NCI-H2171 (cell line): ENCODE data around the gene MAML3.

Experiments
- DNase-seq: peaks from one replicate; lab custom pipeline; 2025; lab: John Stamatoyannopoulos, UW

Gene MAML3

DNA sequence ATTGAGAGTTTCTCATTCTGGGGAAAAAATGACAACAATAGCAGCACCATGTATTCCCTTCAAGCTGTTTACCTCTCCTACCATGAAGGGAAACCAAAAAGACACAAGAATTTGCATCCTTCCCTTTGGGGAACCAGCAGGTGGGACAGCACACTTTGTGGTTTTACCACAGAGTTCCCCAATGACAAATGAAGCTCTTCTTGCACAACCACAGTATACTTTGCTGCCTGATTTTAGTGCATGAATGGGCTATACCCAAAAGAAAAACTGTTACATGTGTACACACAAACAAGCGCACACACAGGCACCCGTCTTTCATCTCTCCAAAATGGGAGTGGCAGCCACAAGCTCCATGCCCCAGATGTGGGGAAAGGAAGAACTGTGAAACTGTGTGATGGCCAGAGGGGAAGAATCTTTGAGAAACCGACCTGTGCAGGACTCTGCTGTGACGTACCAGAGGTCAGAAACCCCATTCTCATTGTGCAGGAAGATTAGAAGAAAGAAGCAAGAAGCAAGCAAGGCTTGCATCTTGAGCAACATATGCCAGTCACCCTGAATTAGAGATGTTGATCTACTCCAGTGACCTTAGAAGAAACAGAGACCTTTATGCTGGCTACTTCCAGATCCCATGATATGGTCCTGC, 2.7 kb upstream of the MAML3 start:
- DNase-seq: no peak

DNA sequence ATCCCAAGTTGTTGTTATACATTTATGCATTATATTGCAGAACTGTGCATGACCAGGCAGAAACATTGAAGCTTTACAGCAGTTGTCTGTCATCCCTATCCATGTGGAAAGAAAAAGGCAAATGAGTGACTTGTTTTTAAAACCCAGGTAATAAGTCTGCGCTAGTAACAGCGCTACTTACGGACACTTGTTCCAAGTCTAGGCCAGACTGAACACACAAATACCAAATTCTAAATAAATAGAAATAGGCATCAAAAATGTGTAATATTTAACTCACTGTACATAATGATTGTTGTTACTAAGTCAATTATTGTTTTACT, 548 bp upstream of the MAML3 start:
- DNase-seq: no peak

DNA sequence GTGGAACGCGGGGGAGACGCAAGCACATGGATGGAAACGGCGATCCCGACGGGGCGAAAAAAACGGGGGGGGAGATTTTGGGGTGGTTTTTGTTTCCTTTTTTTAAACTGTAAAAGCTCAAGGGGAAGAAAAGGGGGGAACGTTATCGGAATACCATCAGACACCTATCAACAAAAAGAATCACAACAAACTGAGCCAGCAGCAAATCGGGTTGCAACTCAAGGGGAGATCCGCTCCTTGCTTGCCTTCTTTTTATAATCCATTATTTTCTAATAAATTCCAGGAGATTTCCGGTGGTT, 616 bp downstream of the MAML3 start:
- DNase-seq: no peak

DNA sequence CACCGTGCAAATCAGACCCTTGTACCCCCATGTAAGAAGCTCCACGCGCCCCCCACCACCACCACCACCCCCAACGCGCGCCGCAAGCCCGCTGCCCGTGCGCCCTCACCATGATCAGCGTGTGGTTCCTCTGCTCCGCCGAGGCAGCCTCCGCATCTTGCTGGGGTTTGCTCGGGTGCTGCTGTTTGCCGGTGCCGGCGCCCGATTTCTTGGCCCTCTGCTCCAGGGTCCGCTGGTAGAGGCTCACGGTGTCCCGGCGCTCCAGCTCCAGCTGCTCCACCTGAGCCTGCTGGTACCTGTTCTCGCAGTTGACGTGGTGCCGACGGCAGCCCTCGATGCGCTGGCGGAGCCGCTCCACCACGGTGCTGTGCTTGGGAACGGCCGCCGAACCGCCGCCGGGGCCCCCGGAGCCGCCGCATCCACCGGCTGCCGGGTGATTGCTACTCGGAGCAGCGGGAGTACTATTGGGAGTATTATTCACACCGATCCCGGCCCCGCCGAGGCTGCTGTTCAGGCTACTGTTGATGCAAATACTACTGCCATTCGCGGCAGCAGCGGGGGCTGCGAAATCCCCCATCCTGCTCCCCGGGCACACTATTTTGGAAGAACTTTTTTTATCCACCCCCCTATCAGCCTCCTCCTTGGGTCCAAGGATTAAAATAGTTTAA, 1.1 kb downstream of the MAML3 start:
- no peak for DNase-seq

DNA sequence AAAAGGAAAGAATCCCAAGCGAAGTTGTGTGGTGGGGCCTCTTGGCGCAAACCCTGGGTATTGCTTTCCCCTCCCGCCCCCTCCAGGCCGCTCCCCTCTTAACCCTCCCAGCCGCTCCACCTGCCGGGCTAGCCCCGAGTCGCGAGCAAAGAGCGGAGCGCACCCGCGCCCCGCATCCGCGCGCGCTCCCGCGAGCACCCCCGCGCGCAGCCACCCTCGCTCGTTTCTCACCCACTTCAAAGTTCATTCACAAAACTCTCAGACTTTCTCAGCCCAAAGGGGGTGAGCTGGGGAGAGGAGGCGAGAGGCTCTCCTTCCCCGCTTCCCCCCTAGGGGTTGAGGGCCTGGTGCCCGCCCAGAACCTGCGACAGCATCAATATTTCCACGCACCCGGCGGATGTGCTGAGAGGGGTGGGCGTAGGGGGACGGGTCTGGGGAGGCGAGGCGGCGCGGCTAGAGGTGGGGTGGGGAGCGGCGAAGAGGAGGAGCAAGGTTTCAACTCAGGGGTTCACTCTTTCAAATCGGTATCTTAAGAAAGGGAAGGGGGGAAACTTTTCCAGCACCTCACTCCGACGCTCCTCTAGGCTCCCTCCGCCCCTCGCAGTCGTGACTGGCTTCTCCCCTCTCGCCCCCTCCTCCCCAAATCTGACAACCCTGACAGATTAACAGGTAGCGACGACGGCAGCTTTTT, 1.8 kb downstream of the MAML3 start:
- peak; percentile 81 for DNase-seq

DNA sequence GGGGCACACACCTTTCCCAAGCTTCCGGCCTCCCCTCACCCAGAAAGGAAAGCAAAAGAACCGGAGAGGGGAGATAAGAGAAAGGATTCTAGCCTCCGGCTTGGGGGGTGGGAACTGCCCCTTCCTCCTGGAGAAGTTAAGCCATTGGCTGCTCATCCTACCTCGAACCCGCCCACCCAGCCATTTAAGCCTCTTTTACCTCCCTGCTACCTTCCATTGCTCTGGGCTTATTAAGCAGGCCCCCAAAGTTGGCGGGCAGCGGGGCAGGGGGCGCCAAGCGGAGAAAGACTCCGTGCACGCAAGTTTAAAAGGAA, 2.3 kb downstream of the MAML3 start:
- DNase-seq: peak; percentile 81

DNA sequence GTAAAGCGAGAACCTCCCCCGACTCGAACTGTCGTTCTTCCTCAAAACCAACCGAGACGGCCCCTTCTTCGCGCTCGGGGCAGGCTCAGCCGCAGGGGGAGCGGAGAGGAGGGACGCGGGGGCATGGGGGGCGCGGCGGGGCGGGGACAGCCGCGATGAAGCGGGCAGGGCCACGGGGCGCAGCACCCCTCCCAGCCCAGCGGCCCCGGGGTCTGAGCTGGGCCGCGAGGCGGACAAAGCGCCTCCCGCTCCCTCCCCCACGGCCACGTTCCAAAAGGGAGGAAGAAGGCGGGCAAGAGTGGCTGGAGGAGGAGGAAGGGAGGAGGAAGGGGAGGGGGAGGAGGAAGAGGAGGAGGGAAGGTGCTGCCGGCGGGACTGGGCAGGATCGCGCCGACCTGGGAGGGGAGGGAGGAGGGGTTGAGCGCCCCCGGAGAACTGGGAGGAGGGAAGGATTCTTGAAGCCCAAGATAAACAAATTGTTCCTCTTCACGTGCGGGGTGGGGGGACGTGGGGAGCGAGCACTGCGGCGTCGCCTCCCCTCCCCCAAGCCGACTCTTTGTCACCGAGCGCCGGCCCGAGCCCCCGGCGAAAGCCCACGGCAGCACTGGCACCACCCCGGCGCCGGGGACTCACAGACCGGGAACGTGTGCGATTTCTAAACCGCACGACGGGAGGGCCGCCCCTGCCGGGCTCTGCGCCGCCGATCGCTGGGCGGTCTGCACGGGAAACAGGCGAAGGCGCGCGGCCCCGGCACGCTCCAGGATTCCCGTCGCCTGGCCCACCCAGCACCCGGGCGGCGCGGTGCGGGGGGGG, 2.9 kb downstream of the MAML3 start:
- DNase-seq: peak; percentile 78

DNA sequence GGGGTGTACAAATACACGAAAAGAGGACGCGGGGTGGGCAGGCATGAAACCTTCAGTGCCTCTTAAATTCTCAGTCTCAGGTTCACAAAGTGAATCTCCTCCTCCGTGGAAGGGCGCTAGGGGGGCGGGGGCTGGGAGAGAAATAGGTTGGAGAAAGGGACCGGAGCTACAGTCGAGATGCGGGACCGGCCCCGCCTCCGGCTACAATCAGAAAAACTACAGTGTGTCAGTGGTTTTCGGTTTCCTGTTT, 3.4 kb downstream of the MAML3 start:
- DNase-seq: no peak

DNA sequence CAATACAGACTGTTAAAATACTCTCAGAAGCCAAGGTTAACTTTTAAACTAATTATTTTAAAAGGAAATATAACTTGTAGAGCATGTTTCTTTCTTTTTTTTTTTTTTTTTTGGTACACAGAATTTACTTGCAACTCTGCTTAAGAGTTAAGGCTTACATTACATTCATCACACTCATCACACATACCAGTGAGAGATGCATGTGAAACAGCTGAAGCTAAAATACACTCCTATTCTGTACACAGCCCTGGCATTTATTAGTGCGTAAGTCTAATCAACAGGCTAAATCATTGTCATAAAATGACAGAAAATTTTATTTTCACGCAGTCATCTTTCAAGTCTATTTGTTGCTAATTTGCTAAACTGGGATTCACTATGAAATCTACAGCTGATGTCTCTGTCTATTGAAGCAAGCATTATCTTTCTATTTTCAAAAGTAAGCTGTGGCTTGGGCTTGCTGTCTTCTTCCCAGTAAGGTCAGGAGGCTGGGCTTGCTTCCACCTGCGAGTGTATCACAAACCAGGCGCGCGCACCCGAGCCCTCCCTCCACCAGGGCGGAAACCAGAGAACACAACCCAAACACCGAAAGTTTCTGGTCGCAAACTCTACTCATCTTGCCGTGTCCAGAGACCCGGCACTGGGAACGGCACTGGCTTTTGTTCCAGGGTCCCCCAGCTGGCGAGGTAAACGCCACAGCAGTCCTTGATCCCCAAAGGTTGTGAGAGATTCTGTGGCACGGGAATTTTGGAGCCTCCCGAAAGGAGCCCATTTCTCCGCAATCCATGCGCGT, 3.9 kb downstream of the MAML3 start:
- peak; percentile 41 for DNase-seq

DNA sequence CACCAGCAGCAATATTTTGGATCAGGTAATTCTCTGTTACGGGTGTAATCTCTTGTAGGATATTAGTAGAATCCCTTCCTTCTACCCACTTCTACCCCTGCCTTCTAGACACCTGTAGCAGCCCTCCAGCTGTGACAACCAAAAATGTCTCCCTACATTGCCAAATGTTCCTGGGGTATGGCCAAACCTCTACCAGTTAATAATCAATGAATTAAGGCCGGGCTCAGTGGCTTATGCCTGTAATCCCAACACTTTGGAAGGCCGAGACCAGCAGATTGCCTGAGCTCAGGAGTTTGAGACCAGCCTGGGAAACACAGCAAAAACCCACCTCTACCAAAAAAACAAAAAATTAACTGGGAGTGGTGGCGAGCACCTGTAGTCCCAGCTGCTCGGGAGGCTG, 9.9 kb downstream of the MAML3 start:
- no peak for DNase-seq

DNA sequence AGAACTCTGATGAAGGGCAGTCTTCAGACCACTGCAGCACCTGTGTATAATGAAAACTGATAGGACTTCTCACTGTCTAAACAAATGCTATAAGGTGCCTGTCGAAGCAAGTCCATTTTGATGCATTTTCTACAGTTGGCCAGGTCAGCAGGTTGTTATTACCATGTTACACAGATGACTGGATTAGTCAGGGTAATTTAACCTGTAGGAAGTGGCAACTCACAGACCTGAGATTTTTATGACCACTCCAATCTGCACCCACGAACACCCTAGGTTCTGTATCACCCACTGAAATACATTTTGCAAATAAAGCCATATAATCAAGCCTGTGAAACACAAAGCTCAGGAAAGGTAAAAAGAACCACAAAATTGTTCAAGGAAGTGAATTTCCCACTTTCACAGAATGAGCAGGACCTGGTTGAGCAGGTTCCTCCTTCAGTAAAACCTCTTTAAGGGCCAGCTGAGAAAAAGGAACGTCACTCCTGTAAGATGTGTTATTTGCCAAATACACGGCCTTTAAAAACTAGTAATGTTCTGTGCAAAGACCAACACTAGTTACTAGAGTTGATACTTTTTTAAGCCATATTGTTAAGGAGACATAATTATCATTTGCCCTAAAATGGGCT, 12.7 kb downstream of the MAML3 start:
- no peak for DNase-seq

DNA sequence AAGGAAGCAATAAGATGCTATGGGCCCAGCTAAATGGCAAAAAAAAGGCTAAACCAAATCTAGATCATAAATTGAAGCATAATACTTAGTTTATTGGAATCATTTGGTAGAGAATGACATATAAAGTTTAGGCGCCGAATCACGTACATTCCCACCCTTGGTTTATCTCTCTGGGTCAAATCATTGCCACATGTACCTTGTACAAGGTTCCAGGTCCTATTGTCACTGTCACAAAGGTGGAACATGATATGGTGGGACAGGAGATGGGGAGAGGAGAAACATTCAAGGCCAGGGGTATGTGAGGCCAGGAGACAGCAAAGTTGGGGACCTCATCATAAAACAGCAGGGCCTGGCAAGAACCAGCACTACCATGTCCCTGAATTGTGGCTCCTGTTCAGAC, 13.4 kb downstream of the MAML3 start:
- no peak for DNase-seq

DNA sequence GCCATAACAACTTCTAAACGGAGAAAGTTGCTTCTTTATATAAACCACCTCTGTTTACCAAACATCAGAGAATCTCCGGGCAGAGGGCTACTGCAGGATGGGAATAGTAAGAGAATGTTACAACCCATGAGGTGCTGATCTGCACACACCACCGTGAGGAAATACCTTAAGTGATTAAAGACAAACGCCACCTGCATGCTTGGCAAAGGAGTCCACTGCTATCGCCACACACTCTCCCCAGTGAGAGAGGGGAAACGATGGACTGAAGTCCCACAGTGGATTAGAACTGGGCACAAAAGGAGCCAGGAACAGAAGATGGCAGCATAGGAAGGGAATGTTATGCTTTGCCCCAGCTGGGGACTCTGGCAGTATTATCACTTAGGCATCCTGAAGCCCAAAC, 15.6 kb downstream of the MAML3 start:
- no peak for DNase-seq

DNA sequence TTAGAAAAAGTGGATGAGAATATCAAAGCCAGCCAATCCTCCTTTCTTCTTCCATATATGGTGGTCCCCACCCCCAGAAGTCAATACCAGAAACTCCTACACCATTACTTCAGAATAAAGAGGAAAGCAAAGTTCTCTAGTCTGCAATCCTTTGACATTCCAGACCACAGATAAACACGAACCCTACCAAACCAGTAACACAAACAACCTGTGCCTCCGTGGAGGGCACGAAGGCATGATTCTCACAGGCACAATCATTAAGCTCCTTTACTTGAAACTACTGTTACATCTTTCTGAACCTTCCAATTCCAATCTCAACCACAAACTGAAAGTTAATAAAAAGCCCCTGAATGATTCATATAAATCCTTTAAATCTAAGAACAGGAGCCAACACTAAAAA, 16.3 kb downstream of the MAML3 start:
- no peak for DNase-seq

DNA sequence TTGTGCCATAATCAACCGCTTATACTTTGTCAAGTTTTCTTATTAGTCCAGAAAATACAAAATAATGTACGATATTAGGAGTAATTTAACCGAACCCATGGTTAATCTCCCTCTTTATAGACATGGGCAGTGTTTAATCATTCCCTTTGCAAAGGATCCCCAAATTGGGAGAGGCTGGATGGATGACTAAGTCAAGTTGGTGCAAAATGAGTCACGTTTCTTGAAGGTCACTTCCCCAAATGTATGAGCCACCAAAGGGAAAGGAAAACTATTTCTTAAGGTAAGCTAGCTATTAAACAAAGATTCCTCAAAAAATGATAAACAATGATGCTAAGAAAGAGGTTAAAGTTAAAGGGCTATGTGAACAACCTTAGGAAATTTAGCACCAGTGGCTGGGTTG, 17.5 kb downstream of the MAML3 start:
- no peak for DNase-seq

DNA sequence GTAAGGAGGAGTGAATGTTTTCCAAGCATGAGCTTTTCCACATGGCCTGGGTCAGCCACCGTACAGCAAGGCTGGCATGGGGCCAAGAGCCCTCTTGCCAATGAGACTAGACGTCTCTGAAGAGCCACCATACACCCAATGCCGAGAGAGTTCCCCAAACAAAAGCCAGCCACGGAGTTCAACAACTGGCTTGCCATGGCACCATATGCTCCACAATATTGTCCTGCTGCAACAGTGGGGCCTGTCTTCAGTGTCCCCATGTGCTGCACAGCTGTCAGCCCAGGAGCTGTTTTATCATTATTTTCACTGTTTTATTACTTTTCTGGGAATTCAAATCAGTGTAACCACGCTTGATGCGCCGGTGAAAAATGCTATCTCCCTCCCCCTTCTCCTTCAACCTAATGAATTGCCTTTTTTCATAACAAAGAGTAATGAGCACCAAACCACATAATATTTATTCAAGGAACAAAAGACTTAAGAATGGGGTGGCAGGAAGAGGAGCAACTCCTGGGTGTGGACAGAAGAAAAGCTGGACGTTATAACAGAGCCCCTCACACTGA, 18.4 kb downstream of the MAML3 start:
- DNase-seq: peak; percentile 75

DNA sequence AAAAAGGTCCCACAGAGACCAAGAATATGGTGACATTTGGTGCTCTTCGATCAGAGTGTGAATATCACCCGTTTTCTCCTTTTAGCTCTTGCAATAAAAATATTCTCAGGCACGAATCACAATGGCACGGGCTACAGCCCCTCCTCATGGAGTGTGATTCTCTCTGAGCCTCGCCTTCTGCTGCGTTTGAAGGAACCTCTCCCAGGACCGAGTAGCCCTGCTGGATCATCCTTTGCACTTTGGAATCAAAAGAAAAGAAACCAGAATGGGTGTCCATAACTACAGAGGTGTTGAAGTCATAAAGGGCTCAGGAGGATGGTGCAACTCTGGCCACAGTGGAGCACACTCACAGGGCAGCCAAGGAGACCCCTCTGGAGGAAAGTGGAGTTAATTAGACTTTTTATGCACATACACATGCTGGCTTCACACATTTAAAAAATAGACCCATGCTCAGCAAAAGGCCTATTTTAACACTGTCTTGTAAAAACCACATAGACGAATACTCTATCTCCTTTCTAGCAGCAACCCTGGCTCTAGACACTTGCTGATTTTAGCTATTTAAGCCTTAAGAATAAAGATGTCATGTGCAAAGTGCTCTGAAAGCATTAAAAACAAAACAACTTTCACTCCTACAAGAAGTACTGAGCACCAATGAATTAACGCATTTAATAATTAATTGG, 19.1 kb downstream of the MAML3 start:
- no peak for DNase-seq

DNA sequence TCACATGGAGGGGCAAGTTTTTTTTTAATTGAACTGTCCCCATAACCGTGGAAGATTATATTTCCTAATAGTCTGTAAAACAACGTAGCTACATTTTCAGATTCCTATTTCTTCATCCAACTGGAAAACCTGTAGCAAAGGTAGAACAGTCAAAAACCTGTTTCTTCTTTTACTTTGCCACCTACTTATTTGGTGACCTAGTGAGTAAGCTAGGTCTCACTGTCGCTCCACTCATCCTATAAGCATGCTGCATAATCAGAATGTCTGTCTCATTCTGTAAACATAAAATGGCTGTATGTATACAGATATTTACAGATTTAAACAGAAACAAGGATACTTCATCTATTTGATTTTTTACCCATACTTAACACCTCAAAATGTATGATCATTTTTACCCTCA, 20.4 kb downstream of the MAML3 start:
- no peak for DNase-seq

DNA sequence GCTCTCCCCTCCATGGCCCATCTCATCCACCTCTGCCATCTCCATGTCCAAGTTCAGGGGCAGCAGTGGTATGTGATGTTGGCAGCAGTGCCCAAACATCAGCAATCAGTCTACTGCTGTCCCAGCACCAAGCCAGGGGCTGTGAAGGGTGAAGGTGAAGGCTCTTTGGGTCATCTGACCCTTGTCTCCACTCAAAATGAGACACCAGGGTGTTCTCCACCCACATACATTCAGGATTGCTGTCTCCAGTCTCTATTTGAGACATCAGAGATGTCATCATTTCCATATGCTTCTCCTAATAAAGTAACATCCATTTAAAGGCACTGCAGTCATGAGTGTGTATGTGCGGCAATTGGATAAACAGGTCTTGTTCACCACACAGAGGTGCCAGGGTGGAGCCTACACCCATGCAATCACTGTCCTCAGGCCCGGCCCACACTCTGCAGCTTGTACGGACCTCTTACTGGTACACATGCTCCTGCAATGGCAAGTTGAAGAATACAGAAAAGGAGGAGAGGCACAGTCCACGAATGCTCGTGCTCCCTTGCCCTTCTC, 22.2 kb downstream of the MAML3 start:
- DNase-seq: no peak

DNA sequence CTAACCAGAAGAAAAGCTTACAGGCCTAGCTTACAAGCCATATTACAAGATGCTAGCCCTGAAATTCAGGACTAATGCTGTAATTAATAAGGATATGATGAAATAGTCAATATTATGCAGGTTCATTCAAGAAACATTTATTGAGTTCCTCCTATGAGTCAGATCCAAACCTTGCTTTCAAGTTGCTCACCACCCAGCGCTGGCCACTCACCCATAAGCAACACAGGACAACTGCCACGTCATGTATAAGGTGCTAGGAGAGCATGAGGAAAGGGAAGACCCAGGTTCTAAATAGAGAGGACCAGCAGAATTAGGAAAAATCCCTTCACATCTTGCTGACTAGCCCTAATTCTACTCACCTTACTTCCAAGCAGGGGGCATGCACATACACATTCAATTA, 23.3 kb downstream of the MAML3 start:
- no peak for DNase-seq

DNA sequence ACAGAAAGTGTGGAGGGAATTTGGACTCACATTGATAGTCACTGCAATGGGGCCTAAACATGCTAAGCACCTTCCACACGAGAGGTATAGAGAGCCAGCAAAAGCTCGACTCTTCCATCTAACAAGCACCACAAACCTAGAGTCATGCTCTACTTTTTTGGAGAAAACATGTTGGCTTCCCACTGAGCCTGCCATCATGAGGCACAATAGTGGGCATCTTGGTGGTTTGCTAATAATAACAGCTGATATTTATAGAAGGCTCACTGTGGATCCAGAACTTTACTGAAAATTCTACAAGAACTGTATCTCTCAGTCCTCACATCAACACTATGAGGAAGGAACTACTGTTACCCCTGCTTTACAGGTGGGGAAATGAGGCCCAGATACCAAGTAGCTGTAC, 26.6 kb downstream of the MAML3 start:
- DNase-seq: no peak
